Measurements from ENCODE around the gene NBPF6.
"Not testable (repeated sequence)": the region's sequence is repeated elsewhere in the genome, so short reads cannot be mapped to it uniquely, and the experiment has no call there.

Gene NBPF6

GRCh38 chr1:108450043-108450442 lies at the start of gene NBPF6:
Gene NBPF6 (plus strand): TSS chr1:108450343. CDS start chr1:108450602, 259 bp downstream.
- not testable (repeated sequence) for DNase-seq

- not testable (repeated sequence) for DNase-seq
Observed at GRCh38 chr1:108411098-108411833, 38.9 kb upstream of the NBPF6 start.

- DNase-seq, result not testable (repeated sequence)
Observed at GRCh38 chr1:108420129-108420528, 30.0 kb upstream of the NBPF6 start.

GRCh38 chr1:108421061-108421916 lies 28.9 kb upstream of the NBPF6 start:
- DNase-seq, result not testable (repeated sequence)

- not testable (repeated sequence) for DNase-seq
Observed at GRCh38 chr1:108426877-108427276, 23.3 kb upstream of the NBPF6 start.

GRCh38 chr1:108432002-108432401 lies 18.1 kb upstream of the NBPF6 start:
- DNase-seq, result not testable (repeated sequence)

- not testable (repeated sequence) for DNase-seq
Observed at GRCh38 chr1:108433404-108433803, 16.7 kb upstream of the NBPF6 start.

GRCh38 chr1:108438536-108438935 lies 11.6 kb upstream of the NBPF6 start:
- not testable (repeated sequence) for DNase-seq

GRCh38 chr1:108454521-108454920 lies 4.4 kb downstream of the NBPF6 start:
- not testable (repeated sequence) for DNase-seq

GRCh38 chr1:108458661-108459060 lies 8.5 kb downstream of the NBPF6 start:
- not testable (repeated sequence) for DNase-seq

- DNase-seq, result not testable (repeated sequence)
Observed at GRCh38 chr1:108461758-108462157, 11.6 kb downstream of the NBPF6 start.

GRCh38 chr1:108463962-108464361 lies 13.8 kb downstream of the NBPF6 start:
- not testable (repeated sequence) for DNase-seq

- DNase-seq, result not testable (repeated sequence)
Observed at GRCh38 chr1:108466166-108466565, 16.0 kb downstream of the NBPF6 start.

- DNase-seq, result not testable (repeated sequence)
Observed at GRCh38 chr1:108467155-108467554, 17.0 kb downstream of the NBPF6 start.

GRCh38 chr1:108470750-108471149 lies 20.6 kb downstream of the NBPF6 start:
- not testable (repeated sequence) for DNase-seq

GRCh38 chr1:108474516-108474915 lies 24.4 kb downstream of the NBPF6 start:
- not testable (repeated sequence) for DNase-seq

GRCh38 chr1:108478429-108479015 lies 28.4 kb downstream of the NBPF6 start:
- no peak for DNase-seq

- DNase-seq, result no peak
Observed at GRCh38 chr1:108482708-108483107, 32.6 kb downstream of the NBPF6 start.

GRCh38 chr1:108485990-108486389 lies 35.8 kb downstream of the NBPF6 start:
- DNase-seq, result not testable (repeated sequence)

GRCh38 chr1:108486707-108487106 lies 36.6 kb downstream of the NBPF6 start:
- not testable (repeated sequence) for DNase-seq

GRCh38 chr1:108495008-108495407 lies 44.9 kb downstream of the NBPF6 start:
- not testable (repeated sequence) for DNase-seq

GRCh38 chr1:108496856-108497255 lies 46.7 kb downstream of the NBPF6 start:
- not testable (repeated sequence) for DNase-seq

- DNase-seq, result no peak
Observed at GRCh38 chr1:108502138-108502537, 52.0 kb downstream of the NBPF6 start.
